Measurements from ENCODE around the gene FLYWCH1.
A peak's percentile ranks its signal among the peaks of the same experiment; 100 is the strongest.

FLYWCH1 gene

GRCh38 chr16:2950773-2951172, 39.0 kb downstream of the FLYWCH1 start:
- no peak for DNase-seq (ENCODE audit: low read depth in 3 of 3)

GRCh38 chr16:2952679-2953078, 40.9 kb downstream of the FLYWCH1 start:
- DNase-seq (ENCODE audit: low read depth in 3 of 3), result no peak

- no peak for DNase-seq (ENCODE audit: low read depth in 3 of 3)
Observed at GRCh38 chr16:2953706-2954627, 42.2 kb downstream of the FLYWCH1 start.

- no peak for DNase-seq (ENCODE audit: low read depth in 3 of 3)
Observed at GRCh38 chr16:2954656-2955381, 43.1 kb downstream of the FLYWCH1 start.

GRCh38 chr16:2955438-2955778, 43.7 kb downstream of the FLYWCH1 start:
- no peak for DNase-seq (ENCODE audit: low read depth in 3 of 3)

GRCh38 chr16:2955779-2956578, 44.2 kb downstream of the FLYWCH1 start:
- no peak for DNase-seq (ENCODE audit: low read depth in 3 of 3)

- no peak for DNase-seq (ENCODE audit: low read depth in 3 of 3)
Observed at GRCh38 chr16:2956579-2956956, 44.8 kb downstream of the FLYWCH1 start.

GRCh38 chr16:2959206-2959605, 47.5 kb downstream of the FLYWCH1 start:
- DNase-seq (ENCODE audit: low read depth in 3 of 3), result no peak

- no peak for DNase-seq (ENCODE audit: low read depth in 3 of 3)
Observed at GRCh38 chr16:2960183-2961010, 48.7 kb downstream of the FLYWCH1 start.

GRCh38 chr16:2962334-2963073, 50.8 kb downstream of the FLYWCH1 start:
- no peak for DNase-seq (ENCODE audit: low read depth in 3 of 3)

- no peak for DNase-seq (ENCODE audit: low read depth in 3 of 3)
Observed at GRCh38 chr16:2963074-2963722, 51.5 kb downstream of the FLYWCH1 start.

- no peak for DNase-seq (ENCODE audit: low read depth in 3 of 3)
Observed at GRCh38 chr16:2963723-2964474, 52.2 kb downstream of the FLYWCH1 start, which contains the start of gene KREMEN2. Gene KREMEN2 (plus strand): TSS chr16:2964275. CDS start chr16:2964521, 246 bp downstream.

- DNase-seq (ENCODE audit: low read depth in 3 of 3), result peak in 1 of 3 experiments; percentile 75
Observed at GRCh38 chr16:2964475-2965336, 53.0 kb downstream of the FLYWCH1 start.

- no peak for DNase-seq (ENCODE audit: low read depth in 3 of 3)
Observed at GRCh38 chr16:2966043-2966807, 54.5 kb downstream of the FLYWCH1 start.

GRCh38 chr16:2966808-2967191, 55.1 kb downstream of the FLYWCH1 start:
- DNase-seq (ENCODE audit: low read depth in 3 of 3), result no peak

GRCh38 chr16:2967211-2967631, 55.5 kb downstream of the FLYWCH1 start:
- DNase-seq (ENCODE audit: low read depth in 3 of 3), result no peak

GRCh38 chr16:2967721-2968161, 56.0 kb downstream of the FLYWCH1 start:
- DNase-seq (ENCODE audit: low read depth in 3 of 3), result no peak

All from stimulated activated CD4-positive, alpha-beta T cell treated with anti-CD3 and anti-CD28 coated beads, TNF-alpha, amount 100 ng/mL, for 24 hours (primary cell).